ENCODE measurements around the gene GINS2.
A peak's percentile ranks its signal among the peaks of the same experiment; 100 is the strongest.

Gene GINS2

GRCh38 chr16:85642762-85643358 lies 45.9 kb downstream of the GINS2 start:
- H3K4me1 Mint-ChIP-seq (ENCODE audit: low read depth): peaks cover 9% of the 10 kb centered on the region
- no peaks in the 10 kb centered on the region for H3K27me3 Mint-ChIP-seq
- no peak for DNase-seq
- no peaks in the 10 kb centered on the region for H3K9me3 Mint-ChIP-seq
- no peak overlapping the region for H3K27ac Mint-ChIP-seq
- no peaks in the 10 kb centered on the region for H3K36me3 Mint-ChIP-seq (ENCODE audit: low read depth)
- no peak overlapping the region for H3K4me3 Mint-ChIP-seq

- no peaks in the 10 kb centered on the region for H3K36me3 Mint-ChIP-seq (ENCODE audit: low read depth)
- no peak for DNase-seq
- no peaks in the 10 kb centered on the region for H3K27me3 Mint-ChIP-seq
- H3K4me3 Mint-ChIP-seq: no peak overlapping the region
- H3K9me3 Mint-ChIP-seq: no peaks in the 10 kb centered on the region
- H3K4me1 Mint-ChIP-seq (ENCODE audit: low read depth): peaks cover 9% of the 10 kb centered on the region
- H3K27ac Mint-ChIP-seq: no peak overlapping the region
These were observed 47.0 kb downstream of the GINS2 start for GRCh38 chr16:85641776-85642176.

GRCh38 chr16:85641305-85641704 lies 47.4 kb downstream of the GINS2 start:
- Mint-ChIP-seq H3K27ac (no peak overlapping the region), H3K9me3 (no peaks in the 10 kb centered on the region), H3K4me1 (ENCODE audit: low read depth) (peaks cover 9% of the 10 kb centered on the region), H3K27me3 (no peaks in the 10 kb centered on the region), H3K36me3 (ENCODE audit: low read depth) (no peaks in the 10 kb centered on the region), H3K4me3 (no peak overlapping the region)
- DNase-seq: no peak

GRCh38 chr16:85640585-85640984 lies 48.2 kb downstream of the GINS2 start:
- Mint-ChIP-seq H3K4me1 (ENCODE audit: low read depth) (peaks cover 9% of the 10 kb centered on the region), H3K9me3 (no peaks in the 10 kb centered on the region), H3K27me3 (no peaks in the 10 kb centered on the region), H3K27ac (no peak overlapping the region), H3K4me3 (no peak overlapping the region), H3K36me3 (ENCODE audit: low read depth) (no peaks in the 10 kb centered on the region)
- DNase-seq: no peak

- H3K4me3 Mint-ChIP-seq: no peak overlapping the region
- H3K36me3 Mint-ChIP-seq (ENCODE audit: low read depth): no peaks in the 10 kb centered on the region
- no peaks in the 10 kb centered on the region for H3K9me3 Mint-ChIP-seq
- H3K4me1 Mint-ChIP-seq (ENCODE audit: low read depth): peaks cover 9% of the 10 kb centered on the region
- H3K27me3 Mint-ChIP-seq: no peaks in the 10 kb centered on the region
- H3K27ac Mint-ChIP-seq: no peak overlapping the region
- no peak for DNase-seq
These were observed 48.5 kb downstream of the GINS2 start for GRCh38 chr16:85640254-85640558.

GRCh38 chr16:85639529-85640253 lies 49.1 kb downstream of the GINS2 start:
- Mint-ChIP-seq H3K9me3 (no peaks in the 10 kb centered on the region), H3K27ac (no peak overlapping the region), H3K4me1 (ENCODE audit: low read depth) (peaks cover 5% of the 10 kb centered on the region), H3K36me3 (ENCODE audit: low read depth) (no peaks in the 10 kb centered on the region), H3K27me3 (no peaks in the 10 kb centered on the region), H3K4me3 (no peak overlapping the region)
- no peak for DNase-seq

GRCh38 chr16:85638695-85639409 lies 49.9 kb downstream of the GINS2 start:
- Mint-ChIP-seq H3K4me1 (ENCODE audit: low read depth) (no peaks in the 10 kb centered on the region), H3K9me3 (no peaks in the 10 kb centered on the region), H3K27me3 (no peaks in the 10 kb centered on the region), H3K36me3 (ENCODE audit: low read depth) (no peaks in the 10 kb centered on the region), H3K27ac (peak overlapping the region; percentile 26), H3K4me3 (no peak overlapping the region)
- DNase-seq: no peak

- no peak overlapping the region for H3K4me3 Mint-ChIP-seq
- H3K4me1 Mint-ChIP-seq (ENCODE audit: low read depth): no peaks in the 10 kb centered on the region
- peak overlapping the region; percentile 37 for H3K27ac Mint-ChIP-seq
- H3K36me3 Mint-ChIP-seq (ENCODE audit: low read depth): no peaks in the 10 kb centered on the region
- H3K27me3 Mint-ChIP-seq: no peaks in the 10 kb centered on the region
- no peak for DNase-seq
- no peaks in the 10 kb centered on the region for H3K9me3 Mint-ChIP-seq
These were observed 50.7 kb downstream of the GINS2 start for GRCh38 chr16:85637808-85638647.

GRCh38 chr16:85637061-85637807 lies 51.5 kb downstream of the GINS2 start:
- Mint-ChIP-seq H3K36me3 (ENCODE audit: low read depth) (no peaks in the 10 kb centered on the region), H3K9me3 (no peaks in the 10 kb centered on the region), H3K27me3 (no peaks in the 10 kb centered on the region), H3K4me3 (no peak overlapping the region), H3K27ac (no peak overlapping the region), H3K4me1 (ENCODE audit: low read depth) (no peaks in the 10 kb centered on the region)
- no peak for DNase-seq

- Mint-ChIP-seq H3K27me3 (no peaks in the 10 kb centered on the region), H3K9me3 (no peaks in the 10 kb centered on the region), H3K27ac (no peak overlapping the region)
These were observed 52.4 kb downstream of the GINS2 start for GRCh38 chr16:85636234-85636812.

GRCh38 chr16:85635545-85636140 lies 53.1 kb downstream of the GINS2 start:
- Mint-ChIP-seq H3K9me3 (no peaks in the 10 kb centered on the region), H3K27me3 (no peaks in the 10 kb centered on the region), H3K4me1 (ENCODE audit: low read depth) (no peaks in the 10 kb centered on the region), H3K27ac (no peak overlapping the region), H3K36me3 (ENCODE audit: low read depth) (no peaks in the 10 kb centered on the region), H3K4me3 (no peak overlapping the region)
- DNase-seq: no peak

More at GRCh38 chr16:85636234-85636812, 52.4 kb downstream of the GINS2 start:
- DNase-seq: no peak
- no peaks in the 10 kb centered on the region for H3K36me3 Mint-ChIP-seq (ENCODE audit: low read depth)
- no peaks in the 10 kb centered on the region for H3K4me1 Mint-ChIP-seq (ENCODE audit: low read depth)
- H3K4me3 Mint-ChIP-seq: no peak overlapping the region

GRCh38 chr16:85634747-85635544 lies 53.8 kb downstream of the GINS2 start:
- Mint-ChIP-seq H3K9me3 (no peaks in the 10 kb centered on the region), H3K36me3 (ENCODE audit: low read depth) (no peaks in the 10 kb centered on the region), H3K4me3 (no peak overlapping the region), H3K4me1 (ENCODE audit: low read depth) (no peaks in the 10 kb centered on the region), H3K27me3 (no peaks in the 10 kb centered on the region), H3K27ac (no peak overlapping the region)
- DNase-seq: no peak

- peaks cover 2% of the 10 kb centered on the region for H3K4me1 Mint-ChIP-seq (ENCODE audit: low read depth)
- no peaks in the 10 kb centered on the region for H3K27me3 Mint-ChIP-seq
- no peak overlapping the region for H3K27ac Mint-ChIP-seq
- peaks cover 7% of the 10 kb centered on the region for H3K36me3 Mint-ChIP-seq (ENCODE audit: low read depth)
- DNase-seq: no peak
- peaks cover 4% of the 10 kb centered on the region for H3K9me3 Mint-ChIP-seq
- no peak overlapping the region for H3K4me3 Mint-ChIP-seq
These were observed 54.9 kb downstream of the GINS2 start for GRCh38 chr16:85633888-85634287.

Data from activated T-cell treated with anti-CD3 and anti-CD28 coated beads, Interleukin-2, amount 50 U/mL, for 24 hours (primary cell).